Effector CD8-positive, alpha-beta T cell (primary cell): ENCODE data around the gene CAPN3.
"Not testable (repeated sequence)": the region's sequence is repeated elsewhere in the genome, so short reads cannot be mapped to it uniquely, and the experiment has no call there.

Experiments
- DNase-seq: peaks from one replicate; lab custom pipeline; 2025; lab: John Stamatoyannopoulos, UW
- total RNA-seq, 4 experiments: gene quantifications; one replicate each; lab custom pipeline; 2026; lab: John Stamatoyannopoulos, UW

Gene CAPN3
- 2.4 to 10.5 (median 6.0) reads per million in 4 experiments for total RNA-seq

DNA sequence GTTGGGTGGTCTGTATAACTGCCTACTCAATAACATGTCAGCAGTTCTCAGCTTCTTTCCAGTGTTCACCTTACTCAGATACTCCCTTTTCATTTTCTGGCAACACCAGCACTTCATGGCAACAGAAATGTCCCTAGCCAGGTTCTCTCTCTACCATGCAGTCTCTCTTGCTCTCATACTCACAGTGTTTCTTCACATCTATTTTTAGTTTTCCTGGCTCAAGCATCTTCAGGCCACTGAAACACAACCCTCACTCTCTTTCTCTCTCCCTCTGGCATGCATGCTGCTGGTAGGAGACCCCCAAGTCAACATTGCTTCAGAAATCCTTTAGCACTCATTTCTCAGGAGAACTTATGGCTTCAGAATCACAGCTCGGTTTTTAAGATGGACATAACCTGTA, at the start of gene CAPN3:
TSS of gene CAPN3 (plus strand) at position 253 of the 400 bp plus-strand sequence. CDS start 305 bp downstream, outside the sequence.
- no peak for DNase-seq

DNA sequence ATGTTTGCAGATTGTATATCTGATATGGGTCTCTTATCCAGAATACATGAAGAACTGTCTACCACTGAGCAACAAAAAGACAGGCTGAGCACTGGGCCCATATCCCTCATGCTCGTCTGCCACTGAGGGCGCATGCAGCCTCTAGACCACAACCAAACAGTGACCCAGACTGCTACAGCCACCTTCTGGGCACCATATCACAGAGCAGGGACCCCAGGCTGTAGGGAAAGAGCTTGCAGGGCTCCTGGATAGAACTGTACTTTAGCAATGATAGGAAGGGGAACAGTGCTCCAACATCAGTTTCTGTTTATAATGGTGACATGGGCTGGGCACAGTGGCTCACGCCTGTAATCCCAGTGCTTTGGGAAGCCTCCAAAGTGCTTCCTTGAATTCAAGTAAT, 45.8 kb upstream of the CAPN3 start:
- DNase-seq = no peak

DNA sequence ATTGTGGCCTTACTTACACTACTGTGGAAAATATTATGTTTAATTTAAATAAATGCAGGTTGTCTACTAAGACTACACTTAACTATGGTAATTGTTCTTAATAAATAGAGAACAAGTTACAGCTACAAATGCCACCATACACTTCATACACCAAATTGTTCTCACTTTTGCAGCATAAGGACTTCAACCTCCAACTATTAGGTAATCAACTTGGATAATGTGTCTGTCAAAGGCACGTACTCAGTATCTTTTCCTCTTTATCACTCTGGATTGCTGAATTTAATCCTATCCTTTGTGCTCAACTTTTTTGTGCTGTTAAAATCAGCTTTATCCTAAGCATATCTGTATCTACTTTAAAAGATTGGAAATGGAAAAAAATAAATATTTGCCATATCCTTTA, 44.5 kb upstream of the CAPN3 start:
- no peak for DNase-seq

DNA sequence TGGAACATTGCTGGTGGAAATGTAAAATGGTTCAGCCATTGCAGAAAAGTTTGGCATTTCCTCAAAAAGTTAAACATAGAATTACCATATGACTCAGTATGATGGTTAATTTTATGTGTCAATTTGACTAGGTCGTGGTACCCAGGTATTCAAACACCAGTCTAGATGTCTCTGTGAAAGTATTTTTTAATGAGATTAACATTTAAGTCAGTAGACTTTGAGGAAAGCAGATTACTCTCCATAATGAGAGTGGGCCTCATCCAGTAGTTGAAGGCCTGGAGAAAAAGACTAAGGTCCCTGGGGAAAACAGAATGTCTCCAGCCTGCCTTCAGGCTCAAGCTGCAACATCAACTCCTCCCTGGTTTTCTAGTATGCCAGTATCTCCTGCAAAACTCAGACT, 43.8 kb upstream of the CAPN3 start:
- DNase-seq = no peak

- DNase-seq = not testable (repeated sequence)
These were observed 43.0 kb upstream of the CAPN3 start for GRCh38 chr15:42316282-42316805.

- no peak for DNase-seq
These were observed 40.1 kb upstream of the CAPN3 start for GRCh38 chr15:42319206-42319605.

- no peak for DNase-seq
These were observed 35.0 kb upstream of the CAPN3 start for GRCh38 chr15:42324308-42324707.

- no peak for DNase-seq
These were observed 30.1 kb upstream of the CAPN3 start for GRCh38 chr15:42329161-42329560.

- no peak for DNase-seq
These were observed 29.3 kb upstream of the CAPN3 start for GRCh38 chr15:42329992-42330391.

GRCh38 chr15:42331235-42331634, 28.1 kb upstream of the CAPN3 start:
- DNase-seq = no peak

DNA sequence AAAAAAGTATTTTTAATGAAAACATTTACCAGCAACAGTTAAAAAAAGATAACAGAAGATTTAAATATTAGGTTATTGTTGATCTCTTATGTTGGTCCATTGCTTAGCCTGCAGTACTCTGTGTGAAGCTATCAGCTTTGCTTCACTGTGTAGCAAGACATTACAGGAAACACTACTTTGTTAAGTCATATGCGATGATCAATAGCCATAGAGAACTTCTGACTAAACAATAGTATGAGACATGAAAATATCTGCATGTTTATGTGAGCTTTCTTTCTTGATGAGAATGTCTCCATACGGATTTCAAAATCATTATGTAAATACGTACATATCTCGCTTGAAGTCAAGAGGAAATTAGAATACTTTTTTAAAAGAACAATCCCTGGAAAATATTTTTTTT, 27.0 kb upstream of the CAPN3 start:
- DNase-seq = no peak

- no peak for DNase-seq
These were observed 24.2 kb upstream of the CAPN3 start for GRCh38 chr15:42335074-42335473.

DNA sequence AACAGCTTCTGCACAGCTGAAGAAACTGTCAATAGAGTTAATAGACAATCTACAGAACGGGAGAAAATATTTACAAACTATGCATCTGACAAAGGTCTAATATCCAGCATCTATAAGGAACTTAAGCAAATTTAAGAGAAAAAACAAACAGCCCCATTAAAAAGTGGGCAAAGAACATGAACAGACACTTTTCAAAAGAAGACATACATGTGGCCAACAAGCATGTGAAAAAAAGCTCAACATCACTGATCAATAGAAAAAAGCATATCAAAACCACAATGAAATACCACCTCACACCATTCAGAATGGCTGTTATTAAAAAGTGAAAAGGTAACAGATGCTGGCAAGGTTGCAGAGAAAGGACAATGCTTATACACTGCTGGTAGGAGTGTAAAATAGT, 22.7 kb upstream of the CAPN3 start:
- DNase-seq = not testable (repeated sequence)

DNA sequence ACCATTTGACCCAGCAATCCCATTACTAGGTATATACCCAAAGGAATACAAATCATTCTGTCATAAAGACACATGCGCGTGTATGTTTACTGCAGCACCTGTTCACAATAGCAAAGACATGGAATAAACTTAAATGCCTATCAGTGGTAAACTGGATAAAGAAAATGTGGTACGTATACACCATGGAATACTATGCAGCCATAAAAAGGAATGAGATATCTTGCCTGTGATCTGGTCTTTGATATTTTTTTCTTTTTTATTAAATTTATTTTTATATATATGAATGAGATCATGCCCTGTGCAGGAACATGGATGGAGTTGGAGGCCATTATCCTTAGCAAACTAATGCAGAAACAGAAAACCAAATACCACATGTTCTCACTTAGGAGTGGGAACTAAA, 22.2 kb upstream of the CAPN3 start:
- not testable (repeated sequence) for DNase-seq

DNA sequence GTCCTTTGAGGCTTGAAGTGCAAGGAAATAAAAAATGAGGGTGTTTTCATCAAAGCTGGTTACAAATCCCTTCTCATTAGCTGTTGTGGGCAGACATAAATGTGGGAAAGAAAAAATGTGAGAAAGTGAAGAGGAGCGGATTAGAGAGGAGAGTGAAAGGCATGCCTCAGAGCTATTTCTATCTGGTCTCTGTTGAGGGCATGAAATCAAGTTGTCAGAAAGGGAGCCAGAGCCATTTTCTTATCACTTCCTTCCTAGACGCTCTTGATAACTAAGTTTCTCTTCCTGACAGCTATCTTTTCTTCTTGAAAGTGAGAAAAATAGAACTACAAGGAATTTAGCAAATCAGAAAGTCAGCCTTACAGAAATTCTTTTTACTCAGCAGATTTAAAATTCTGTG, 20.8 kb upstream of the CAPN3 start:
- no peak for DNase-seq

DNA sequence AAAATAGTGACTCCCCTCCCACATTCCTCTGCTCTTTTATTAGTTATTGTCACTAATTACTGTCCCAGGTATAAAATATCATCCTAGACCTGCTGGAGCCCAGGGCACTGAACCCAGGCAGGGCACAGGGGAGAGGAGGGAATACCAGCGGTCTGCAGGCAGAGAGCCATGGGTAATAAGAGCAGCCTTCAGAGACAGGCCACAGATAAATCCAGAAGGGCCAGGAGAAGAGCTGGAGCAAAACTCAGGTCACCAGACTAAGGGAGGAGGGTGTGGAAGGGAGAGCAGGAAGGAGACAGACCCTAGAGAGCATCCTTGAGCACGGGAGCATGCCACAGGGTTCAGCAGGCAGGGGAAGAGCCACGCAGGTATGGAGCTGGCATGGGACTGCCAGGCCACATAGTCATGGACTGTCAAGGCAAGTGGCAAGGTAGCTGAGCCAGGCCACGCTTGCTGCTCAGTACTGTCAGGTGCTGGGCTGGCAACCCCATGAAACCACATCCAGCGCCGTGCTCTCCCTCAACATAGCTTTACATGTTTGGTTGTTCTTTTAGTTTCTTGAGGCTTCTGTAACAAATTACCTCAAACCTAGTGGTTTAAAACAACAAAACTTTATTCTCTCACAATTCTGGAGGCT, 15.6 kb upstream of the CAPN3 start:
- DNase-seq = no peak

DNA sequence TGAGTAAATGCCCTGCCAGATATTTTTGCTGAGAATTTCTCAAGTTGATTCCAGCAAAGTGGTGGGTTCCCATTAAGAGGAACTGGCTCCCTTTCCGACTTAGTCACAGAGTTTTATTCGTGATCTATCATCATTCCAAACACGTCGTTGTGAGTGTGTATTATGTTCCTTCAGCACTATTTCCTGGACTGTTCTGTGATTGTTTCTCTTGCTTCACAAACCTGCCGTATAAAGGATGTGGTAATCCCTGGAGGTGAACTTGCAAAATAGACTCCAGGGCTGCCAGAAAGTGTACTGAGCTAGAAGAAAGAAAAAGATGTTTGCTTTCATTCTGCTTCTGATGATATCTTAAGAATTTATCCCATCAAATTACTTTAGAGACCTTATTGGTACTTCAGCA, 14.5 kb upstream of the CAPN3 start:
- DNase-seq = no peak

DNA sequence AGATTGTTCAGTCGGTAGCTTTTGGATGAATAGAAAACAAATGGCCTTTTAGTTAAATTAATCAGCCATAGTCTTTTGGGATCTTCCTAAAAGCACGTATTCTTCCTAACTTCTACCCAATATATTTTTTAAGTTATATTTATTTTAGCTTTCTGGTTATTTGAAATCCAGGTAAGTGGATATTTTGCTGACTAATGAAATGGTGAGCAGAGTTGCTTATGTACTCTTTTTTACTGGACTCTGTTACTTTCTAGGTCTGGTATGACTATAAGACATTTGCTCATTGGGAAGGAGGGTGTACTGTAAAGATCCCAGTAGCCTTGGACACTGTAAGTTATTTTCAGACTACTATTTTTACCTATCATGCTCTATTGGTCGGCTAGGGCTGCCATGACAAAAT, 13.8 kb upstream of the CAPN3 start:
- no peak for DNase-seq

GRCh38 chr15:42348083-42348482, 11.2 kb upstream of the CAPN3 start:
- no peak for DNase-seq

- no peak for DNase-seq
These were observed 10.1 kb upstream of the CAPN3 start for GRCh38 chr15:42349186-42349585.

GRCh38 chr15:42352401-42352800, 6.9 kb upstream of the CAPN3 start:
- no peak for DNase-seq

- no peak for DNase-seq
These were observed 6.2 kb upstream of the CAPN3 start for GRCh38 chr15:42353061-42353460.

- no peak for DNase-seq
These were observed 4.5 kb upstream of the CAPN3 start for GRCh38 chr15:42354824-42355223.

- no peak for DNase-seq
These were observed 4.0 kb upstream of the CAPN3 start for GRCh38 chr15:42355291-42355690.
